Activated T-cell treated with anti-CD3 and anti-CD28 coated beads, Interleukin-2, amount 50 U/mL, for 4 hours (primary cell): ENCODE measurements around the gene ABRACL. TPM values are rescaled to one million over a fixed set of nuclear protein-coding genes. Genes with fewer than 3 reads are reported as not detected.
A peak's percentile ranks its signal among the peaks of the same experiment; 100 is the strongest.

ENCODE experiments used
- ATAC-seq, 2 donors: fragments of 200-7000 bp; cut with Tn5 transposase; one replicate each; pipeline ENCODE4 v1.10.0; 2021
- DNase-seq: peaks from one replicate; pipeline ENCODE4 v3.0.0-alpha.2; 2020
- H3K27me3 Mint-ChIP-seq: one replicate; pipeline ENCODE4 v1.8.0; 2021; ENCODE audit warnings: low read depth, mixed read lengths
- H3K36me3 Mint-ChIP-seq: one replicate; pipeline ENCODE4 v1.8.0; 2022; ENCODE audit warnings: mixed read lengths; ENCODE audit not compliant: insufficient read depth
- H3K4me1 Mint-ChIP-seq: one replicate; pipeline ENCODE4 v1.8.0; 2021; ENCODE audit warnings: low read depth, mixed read lengths
- H3K4me3 Mint-ChIP-seq: one replicate; pipeline ENCODE4 v1.8.0; 2021; ENCODE audit warnings: mild to moderate bottlenecking, moderate library complexity, mixed read lengths
- H3K9me3 Mint-ChIP-seq: one replicate; pipeline ENCODE4 v1.8.0; 2021; ENCODE audit warnings: mixed read lengths
- total RNA-seq, 3 donors: library from RNA; stranded (reverse); gene quantifications; one replicate each; pipeline ENCODE4 v1.2.1, GENCODE V29; 2021

The ABRACL gene
- total RNA-seq, 3 donors from 2014 or later, result 161 to 191 (median 176) TPM

GRCh38 chr6:139054001-139054400 lies 25.5 kb downstream of the ABRACL start:
- Mint-ChIP-seq H3K4me1 (no peaks in the 10 kb centered on the region), H3K9me3 (no peaks in the 10 kb centered on the region), H3K4me3 (no peak overlapping the region), H3K36me3 (no peaks in the 10 kb centered on the region), H3K27me3 (no peaks in the 10 kb centered on the region)
- ATAC-seq, result no peak
- no peak for DNase-seq

- DNase-seq, result no peak
- no peaks in the 10 kb centered on the region for H3K27me3 Mint-ChIP-seq
- peaks cover 4% of the 10 kb centered on the region for H3K4me1 Mint-ChIP-seq
- H3K9me3 Mint-ChIP-seq, result no peaks in the 10 kb centered on the region
- ATAC-seq, result no peak
- H3K4me3 Mint-ChIP-seq, result no peak overlapping the region
- no peaks in the 10 kb centered on the region for H3K36me3 Mint-ChIP-seq
Measured at GRCh38 chr6:139055709-139056108, 27.2 kb downstream of the ABRACL start.

DNA sequence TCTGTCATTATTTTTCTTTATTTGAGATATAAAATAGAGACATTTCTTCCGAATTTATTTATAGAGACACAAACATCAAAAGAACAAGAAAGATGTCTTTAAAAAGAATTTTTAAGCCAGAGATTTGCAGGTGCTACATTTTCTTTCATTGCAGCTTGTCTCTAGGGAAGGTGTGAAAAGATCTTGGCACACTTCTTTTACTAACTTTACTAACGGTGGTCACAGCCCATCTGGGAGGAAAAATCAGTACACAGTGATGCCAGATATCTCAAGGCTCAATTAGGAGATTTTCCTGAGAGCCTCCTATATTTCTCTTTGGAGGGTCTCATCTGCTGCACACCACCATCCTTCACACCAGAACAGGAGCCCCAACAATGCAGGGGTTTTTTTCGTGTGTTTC lies 29.5 kb downstream of the ABRACL start:
- H3K4me3 Mint-ChIP-seq, result no peak overlapping the region
- H3K4me1 Mint-ChIP-seq, result peaks cover 4% of the 10 kb centered on the region
- no peak for DNase-seq

GRCh38 chr6:139060332-139060731 lies 31.8 kb downstream of the ABRACL start:
- Mint-ChIP-seq H3K9me3 (no peaks in the 10 kb centered on the region), H3K4me1 (peaks cover 4% of the 10 kb centered on the region), H3K36me3 (no peaks in the 10 kb centered on the region), H3K4me3 (no peak overlapping the region), H3K27me3 (no peaks in the 10 kb centered on the region)
- no peak for DNase-seq
- ATAC-seq, result peak; percentile 67 to 78

More for the DNA sequence above, 29.5 kb downstream of the ABRACL start:
- Mint-ChIP-seq H3K9me3 (no peaks in the 10 kb centered on the region), H3K27me3 (no peaks in the 10 kb centered on the region), H3K36me3 (no peaks in the 10 kb centered on the region)
- no peak for ATAC-seq

- no peaks in the 10 kb centered on the region for H3K9me3 Mint-ChIP-seq
- no peak overlapping the region for H3K4me3 Mint-ChIP-seq
- no peak for DNase-seq
- peaks cover 4% of the 10 kb centered on the region for H3K4me1 Mint-ChIP-seq
- H3K36me3 Mint-ChIP-seq, result no peaks in the 10 kb centered on the region
- H3K27me3 Mint-ChIP-seq, result no peaks in the 10 kb centered on the region
- ATAC-seq, result no peak
Measured at GRCh38 chr6:139062932-139063646, 34.5 kb downstream of the ABRACL start.

DNA sequence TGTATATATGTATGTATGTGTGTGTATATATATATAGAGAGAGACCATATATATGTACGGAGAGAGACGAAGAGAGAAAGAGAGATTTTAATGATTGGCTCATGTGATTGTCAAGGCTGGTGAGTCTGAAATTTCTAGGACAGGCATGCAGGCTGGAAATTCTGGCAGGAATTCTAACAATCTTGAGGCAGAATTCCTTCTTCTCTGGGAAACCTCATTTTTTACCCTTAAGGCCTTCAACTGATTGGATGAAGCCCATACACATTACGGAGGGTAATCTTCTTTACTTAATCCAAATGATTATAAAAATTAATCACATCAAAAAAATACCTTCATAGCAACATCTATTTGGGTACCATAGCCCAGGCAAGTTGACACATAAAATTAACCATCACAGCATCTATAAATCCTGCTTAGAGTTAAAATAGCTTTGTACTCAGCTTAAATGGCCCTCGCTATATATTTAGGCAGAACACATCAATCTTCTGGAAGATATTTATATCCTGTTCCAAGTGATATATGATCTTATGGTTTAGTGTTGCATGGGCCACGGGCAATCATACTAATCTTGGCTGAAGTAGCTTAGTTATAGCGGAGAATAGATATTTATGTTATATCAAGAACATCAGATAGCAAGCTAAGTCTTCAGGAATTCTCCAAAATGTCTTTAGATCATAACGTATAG lies 36.6 kb downstream of the ABRACL start:
- Mint-ChIP-seq H3K27me3 (no peaks in the 10 kb centered on the region), H3K36me3 (no peaks in the 10 kb centered on the region), H3K4me1 (peaks cover 3% of the 10 kb centered on the region), H3K4me3 (no peak overlapping the region), H3K9me3 (no peaks in the 10 kb centered on the region)
- DNase-seq (no peak), ATAC-seq (no peak)

DNA sequence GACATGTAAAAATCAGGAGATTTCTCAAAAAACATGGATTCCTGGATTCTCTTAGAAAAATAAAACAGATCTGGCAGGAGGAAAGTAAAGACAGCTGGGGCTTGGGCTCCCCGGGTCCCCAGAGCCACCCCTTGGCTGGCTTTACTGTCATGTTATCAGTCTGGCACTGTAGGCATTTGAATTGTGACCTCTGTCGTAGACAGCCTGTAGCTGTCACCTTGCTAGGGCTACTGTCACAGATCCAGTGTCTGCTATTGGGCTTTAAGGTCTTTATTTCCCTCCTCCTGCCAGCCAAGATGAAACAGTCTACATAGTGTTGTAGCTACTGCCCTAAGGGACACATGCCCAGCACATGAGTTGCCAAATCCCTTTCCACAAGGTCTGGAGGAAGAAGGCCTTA lies 37.5 kb downstream of the ABRACL start:
- Mint-ChIP-seq H3K36me3 (no peaks in the 10 kb centered on the region), H3K4me3 (no peak overlapping the region), H3K4me1 (no peaks in the 10 kb centered on the region), H3K27me3 (no peaks in the 10 kb centered on the region), H3K9me3 (no peaks in the 10 kb centered on the region)
- DNase-seq (no peak), ATAC-seq (no peak)

GRCh38 chr6:139068846-139069245 lies 40.3 kb downstream of the ABRACL start:
- Mint-ChIP-seq H3K4me3 (no peak overlapping the region), H3K4me1 (no peaks in the 10 kb centered on the region), H3K9me3 (no peaks in the 10 kb centered on the region), H3K36me3 (no peaks in the 10 kb centered on the region), H3K27me3 (no peaks in the 10 kb centered on the region)
- no peak for ATAC-seq
- no peak for DNase-seq

GRCh38 chr6:139073118-139073517 lies 44.6 kb downstream of the ABRACL start:
- ATAC-seq, result no peak
- H3K27me3 Mint-ChIP-seq, result no peaks in the 10 kb centered on the region
- no peak overlapping the region for H3K4me3 Mint-ChIP-seq
- no peaks in the 10 kb centered on the region for H3K36me3 Mint-ChIP-seq
- H3K4me1 Mint-ChIP-seq, result peaks cover under 1% of the 10 kb centered on the region
- no peaks in the 10 kb centered on the region for H3K9me3 Mint-ChIP-seq
- DNase-seq, result no peak

DNA sequence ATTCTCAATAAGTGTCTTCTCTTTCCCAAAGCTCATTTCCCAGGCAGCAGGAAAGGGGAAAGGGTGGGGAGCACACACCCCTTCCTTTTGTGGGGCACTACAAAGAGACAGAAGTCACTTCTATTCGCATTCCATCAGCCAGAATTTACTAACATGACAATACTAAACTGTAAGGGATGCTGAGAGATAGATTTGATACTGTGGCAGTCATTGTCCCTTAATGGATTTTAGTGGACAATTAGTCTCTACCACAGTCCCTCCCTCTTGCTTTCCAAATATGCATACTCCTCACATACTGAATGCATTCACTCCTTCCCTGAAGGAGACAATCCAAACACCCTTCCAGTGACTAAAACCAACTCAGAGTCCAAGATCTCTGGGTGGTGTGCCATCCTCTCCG lies 50.5 kb downstream of the ABRACL start:
- no peak for ATAC-seq
- H3K9me3 Mint-ChIP-seq, result no peaks in the 10 kb centered on the region
- DNase-seq, result no peak
- H3K4me3 Mint-ChIP-seq, result no peak overlapping the region
- H3K36me3 Mint-ChIP-seq, result no peaks in the 10 kb centered on the region
- H3K4me1 Mint-ChIP-seq, result peaks cover 2% of the 10 kb centered on the region
- H3K27me3 Mint-ChIP-seq, result no peaks in the 10 kb centered on the region

DNA sequence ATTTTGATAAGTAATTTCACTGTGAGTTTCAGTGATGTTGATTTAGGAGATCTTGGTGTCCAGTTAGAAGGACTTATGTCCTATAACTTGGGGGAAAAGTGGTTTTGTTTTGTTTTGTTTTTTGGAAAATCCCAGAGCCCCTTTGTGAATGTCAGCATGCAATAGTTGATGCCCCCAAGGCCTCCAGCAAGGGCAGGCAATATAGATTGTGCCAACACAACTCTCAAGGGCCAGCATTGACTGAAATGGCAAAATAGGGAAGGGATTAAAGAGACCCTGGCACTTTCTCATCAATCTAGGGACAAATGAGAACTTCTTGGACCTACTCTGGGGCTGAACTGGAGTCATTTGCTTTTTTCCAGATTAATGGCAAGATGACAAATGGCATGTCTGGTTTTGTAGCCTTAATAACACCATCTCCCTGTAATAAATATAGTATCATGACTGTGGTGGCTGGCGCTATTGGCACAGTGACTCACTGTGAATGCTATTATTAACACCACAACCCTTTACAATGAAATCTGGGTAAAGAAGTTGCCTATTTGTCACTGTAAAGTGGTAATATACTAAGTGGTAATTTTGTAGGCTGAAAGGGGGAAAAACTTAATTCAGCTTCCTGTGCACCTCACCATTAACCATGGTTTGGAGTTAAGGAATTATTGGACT lies 51.8 kb downstream of the ABRACL start:
- DNase-seq (no peak), ATAC-seq (no peak)
- no peak overlapping the region for H3K4me3 Mint-ChIP-seq
- no peaks in the 10 kb centered on the region for H3K36me3 Mint-ChIP-seq
- peaks cover 2% of the 10 kb centered on the region for H3K4me1 Mint-ChIP-seq
- no peaks in the 10 kb centered on the region for H3K27me3 Mint-ChIP-seq
- H3K9me3 Mint-ChIP-seq, result no peaks in the 10 kb centered on the region

GRCh38 chr6:139081471-139081870 lies 52.9 kb downstream of the ABRACL start:
- DNase-seq (no peak), ATAC-seq (no peak)
- H3K36me3 Mint-ChIP-seq, result peaks cover 2% of the 10 kb centered on the region
- H3K9me3 Mint-ChIP-seq, result no peaks in the 10 kb centered on the region
- H3K27me3 Mint-ChIP-seq, result no peaks in the 10 kb centered on the region
- peaks cover 2% of the 10 kb centered on the region for H3K4me1 Mint-ChIP-seq
- no peak overlapping the region for H3K4me3 Mint-ChIP-seq

DNA sequence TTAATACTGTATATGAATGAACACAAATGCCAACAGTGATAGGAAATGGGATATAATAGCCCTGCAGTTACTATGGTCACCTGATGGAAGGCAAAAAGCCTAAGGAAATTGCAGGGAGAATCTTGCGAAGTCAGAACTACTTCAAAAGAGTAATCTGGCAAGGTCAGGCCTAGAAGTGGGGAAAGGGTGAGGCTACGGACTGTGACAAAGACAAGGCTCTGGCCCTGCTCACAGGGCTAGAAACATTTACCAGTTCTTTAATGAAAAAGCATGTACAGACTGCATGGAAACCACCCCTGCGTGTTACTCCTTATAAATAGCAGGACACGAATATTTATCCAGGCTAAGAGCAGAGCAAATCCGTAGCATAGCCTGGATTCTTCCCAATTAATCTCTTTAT lies 53.8 kb downstream of the ABRACL start:
- Mint-ChIP-seq H3K4me1 (peaks cover 2% of the 10 kb centered on the region), H3K9me3 (no peaks in the 10 kb centered on the region), H3K27me3 (no peaks in the 10 kb centered on the region), H3K4me3 (no peak overlapping the region), H3K36me3 (peaks cover 2% of the 10 kb centered on the region)
- ATAC-seq, result no peak
- DNase-seq, result no peak

GRCh38 chr6:139091826-139092225 lies 63.3 kb downstream of the ABRACL start:
- peaks cover 2% of the 10 kb centered on the region for H3K4me1 Mint-ChIP-seq
- H3K27me3 Mint-ChIP-seq, result no peaks in the 10 kb centered on the region
- no peak overlapping the region for H3K4me3 Mint-ChIP-seq
- no peaks in the 10 kb centered on the region for H3K36me3 Mint-ChIP-seq
- DNase-seq (no peak), ATAC-seq (no peak)
- H3K9me3 Mint-ChIP-seq, result peaks cover 4% of the 10 kb centered on the region
